WTC11 (cell line): ENCODE results near the gene DHCR7. TPM values are rescaled to one million over a fixed set of nuclear protein-coding genes. Genes with fewer than 3 reads are reported as not detected.

ENCODE experiments used
- ATAC-seq: fragments of 200-7000 bp; cut with Tn5 transposase; 2 replicates; pipeline ENCODE4 v1.10.0; 2021; ENCODE audit warnings: mild to moderate bottlenecking, moderate library complexity
- CTCF ChIA-PET: fragments of 300-600 bp; sonication (Branson Sonifier 250); formaldehyde crosslinking; loops from one replicate; lab custom pipeline; 2021; ENCODE audit warnings: antibody characterized with exemption; lab: Charles Lee
- POLR2A ChIA-PET: fragments of 350-600 bp; sonication (Branson Sonifier 250); formaldehyde crosslinking; loops from one replicate; lab custom pipeline; 2021; ENCODE audit warnings: antibody characterized with exemption; lab: Charles Lee
- DNase-seq: peaks from one replicate; pipeline ENCODE4 v3.0.0; 2021; ENCODE audit warnings: low spot score
- H3K27ac Mint-ChIP-seq: 2 replicates; pipeline ENCODE4 v1.8.0; 2021; ENCODE audit warnings: mixed read lengths
- H3K27me3 Mint-ChIP-seq: 2 replicates; pipeline ENCODE4 v1.8.0; 2021; ENCODE audit warnings: low read depth, mild to moderate bottlenecking, moderate library complexity, mixed read lengths
- H3K36me3 Mint-ChIP-seq: 2 replicates; pipeline ENCODE4 v1.8.0; 2021; ENCODE audit warnings: mixed read lengths
- H3K4me1 Mint-ChIP-seq: 2 replicates; pipeline ENCODE4 v1.8.0; 2022; ENCODE audit warnings: mixed read lengths
- H3K4me3 Mint-ChIP-seq: 2 replicates; pipeline ENCODE4 v1.8.0; 2021; ENCODE audit warnings: mild to moderate bottlenecking, moderate library complexity, mixed read lengths
- H3K9me3 Mint-ChIP-seq: 2 replicates; pipeline ENCODE4 v1.8.0; 2021; ENCODE audit warnings: mixed read lengths
- GRHL2 ChIP-seq: fragments of 250-450 bp; sonication (Bioruptor Pico); IDR thresholded peaks from 2 replicates; pipeline ENCODE4 v1.8.0; 2022; ENCODE audit warnings: mild to moderate bottlenecking, moderate library complexity; ENCODE audit not compliant: insufficient replicate concordance, severe bottlenecking
- KAT7 ChIP-seq: sonication (generic); formaldehyde crosslinking; IDR thresholded peaks from 2 replicates; pipeline ENCODE4 v1.8.1; 2023; ENCODE audit warnings: missing genetic modification reagents, mild to moderate bottlenecking, borderline replicate concordance
- MXD4 ChIP-seq: fragments of 250-450 bp; sonication (Bioruptor Pico); IDR thresholded peaks from 2 replicates; pipeline ENCODE4 v1.8.0; 2021; ENCODE audit warnings: mild to moderate bottlenecking, moderate library complexity, borderline replicate concordance
- NFATC4 ChIP-seq: fragments of 250-450 bp; sonication (Bioruptor Pico); IDR thresholded peaks from 2 replicates; pipeline ENCODE4 v1.9.0; 2021; ENCODE audit warnings: mild to moderate bottlenecking
- NR3C1 ChIP-seq: sonication (generic); formaldehyde crosslinking; conservative IDR thresholded peaks from 2 replicates; pipeline ENCODE4 v1.8.1; 2023; ENCODE audit warnings: low read depth, mild to moderate bottlenecking, missing genetic modification reagents
- PRDM15 ChIP-seq: sonication (generic); formaldehyde crosslinking; IDR thresholded peaks from 2 replicates; pipeline ENCODE4 v1.8.0; 2022; ENCODE audit warnings: missing genetic modification reagents
- SMAD3 ChIP-seq: sonication (generic); formaldehyde crosslinking; IDR thresholded peaks from 2 replicates; pipeline ENCODE4 v1.8.0; 2022; ENCODE audit warnings: missing genetic modification reagents, mild to moderate bottlenecking, borderline replicate concordance
- SMAD4 ChIP-seq: sonication (generic); formaldehyde crosslinking; IDR thresholded peaks from 2 replicates; pipeline ENCODE4 v1.8.0; 2022; ENCODE audit warnings: mild to moderate bottlenecking, missing genetic modification reagents
- SOX15 ChIP-seq: fragments of 250-450 bp; sonication (Bioruptor Pico); IDR thresholded peaks from 2 replicates; pipeline ENCODE4 v1.9.0; 2021; ENCODE audit warnings: mild to moderate bottlenecking
- SP1 ChIP-seq: sonication (generic); formaldehyde crosslinking; conservative IDR thresholded peaks from 2 replicates; pipeline ENCODE4 v1.8.1; 2022; ENCODE audit warnings: missing genetic modification reagents
- TCF7 ChIP-seq: sonication (generic); formaldehyde crosslinking; IDR thresholded peaks from 2 replicates; pipeline ENCODE4 v1.8.0; 2022; ENCODE audit warnings: mild to moderate bottlenecking, low read depth, missing genetic modification reagents, moderate library complexity
- TP53 ChIP-seq: sonication (generic); formaldehyde crosslinking; IDR thresholded peaks from 2 replicates; pipeline ENCODE4 v1.8.1; 2023; ENCODE audit warnings: mild to moderate bottlenecking, missing genetic modification reagents
- ZNF121 ChIP-seq: sonication (generic); formaldehyde crosslinking; IDR thresholded peaks from 2 replicates; pipeline ENCODE4 v1.8.0; 2023; ENCODE audit warnings: missing genetic modification reagents
- ZNF532 ChIP-seq: fragments of 250-450 bp; sonication (Bioruptor Pico); IDR thresholded peaks from 2 replicates; pipeline ENCODE4 v1.9.0; 2021; ENCODE audit warnings: mild to moderate bottlenecking, borderline replicate concordance
- total RNA-seq: library from RNA; stranded (reverse); gene quantifications from 3 replicates; pipeline ENCODE4 v1.2.3, GENCODE V29; 2021
- TF ChIP-seq, protein P1 (sequence below): fragments of 250-450 bp; sonication (Bioruptor Pico); IDR thresholded peaks from 2 replicates; pipeline ENCODE4 v1.9.0; 2021; ENCODE audit warnings: moderate library complexity, mild to moderate bottlenecking, inconsistent platforms, borderline replicate concordance
- TF ChIP-seq, protein P2 (sequence below): sonication (generic); formaldehyde crosslinking; IDR thresholded peaks from 2 replicates; pipeline ENCODE4 v1.8.1; 2023; ENCODE audit warnings: mild to moderate bottlenecking, missing genetic modification reagents, moderate library complexity

DHCR7 gene
- total RNA-seq, 1 experiment from 2014 or later: 104 TPM

- Mint-ChIP-seq H3K4me3 (no peak overlapping the region), H3K36me3 (peaks cover 37% of the 10 kb centered on the region), H3K27ac (no peak overlapping the region), H3K4me1 (peaks cover 12% of the 10 kb centered on the region), H3K27me3 (no peaks in the 10 kb centered on the region), H3K9me3 (no peaks in the 10 kb centered on the region)
- CTCF ChIA-PET: no interaction called here
- POLR2A ChIA-PET: no interaction called here
- TF ChIP-seq MXD4 (no peak), ZNF532 (CRISPR knock-in tag) (no peak), SOX15 (no peak)
- TF ChIP-seq, protein P1, sequence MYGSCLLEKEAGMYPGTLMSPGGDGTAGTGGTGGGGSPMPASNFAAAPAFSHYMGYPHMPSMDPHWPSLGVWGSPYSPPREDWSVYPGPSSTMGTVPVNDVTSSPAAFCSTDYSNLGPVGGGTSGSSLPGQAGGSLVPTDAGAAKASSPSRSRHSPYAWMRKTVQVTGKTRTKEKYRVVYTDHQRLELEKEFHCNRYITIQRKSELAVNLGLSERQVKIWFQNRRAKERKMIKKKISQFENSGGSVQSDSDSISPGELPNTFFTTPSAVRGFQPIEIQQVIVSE (CRISPR knock-in tag): no peak
- DNase-seq (no peak), ATAC-seq (no peak)
These were observed 8.6 kb upstream of the DHCR7 start for GRCh38 chr11:71456831-71457230.

DNA sequence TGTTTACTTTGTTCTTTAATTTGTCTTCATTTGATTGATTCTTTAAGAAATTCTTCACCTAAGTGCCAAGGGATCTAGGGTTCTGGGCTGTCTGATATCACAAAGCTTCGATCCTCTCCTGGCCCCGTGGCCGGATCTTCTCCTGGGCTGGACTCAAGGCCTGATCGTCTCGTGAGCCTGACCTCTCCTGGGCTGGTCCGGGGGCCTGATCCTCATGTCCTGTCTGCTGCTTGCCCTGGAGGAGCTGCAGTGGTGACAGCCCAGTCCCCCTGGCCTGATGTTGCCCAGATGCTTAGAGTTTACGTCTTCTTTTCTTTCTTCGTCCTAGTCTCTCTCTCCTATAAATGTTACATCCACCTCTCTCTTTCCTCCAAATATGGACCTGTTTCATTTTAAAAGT, 8.1 kb upstream of the DHCR7 start:
- H3K9me3 Mint-ChIP-seq: no peaks in the 10 kb centered on the region
- no peak for TF ChIP-seq SMAD4 (CRISPR knock-in tag)
- TF ChIP-seq TP53 (CRISPR knock-in tag): no peak
- no peak for TF ChIP-seq NFATC4
- CTCF ChIA-PET: no interaction called here
- ATAC-seq: no peak
- no peak overlapping the region for H3K27ac Mint-ChIP-seq
- no peak overlapping the region for H3K4me3 Mint-ChIP-seq
- H3K4me1 Mint-ChIP-seq: peaks cover 17% of the 10 kb centered on the region
- no peaks in the 10 kb centered on the region for H3K27me3 Mint-ChIP-seq
- no peak for DNase-seq
- POLR2A ChIA-PET: no interaction called here
- H3K36me3 Mint-ChIP-seq: peaks cover 37% of the 10 kb centered on the region

DNA sequence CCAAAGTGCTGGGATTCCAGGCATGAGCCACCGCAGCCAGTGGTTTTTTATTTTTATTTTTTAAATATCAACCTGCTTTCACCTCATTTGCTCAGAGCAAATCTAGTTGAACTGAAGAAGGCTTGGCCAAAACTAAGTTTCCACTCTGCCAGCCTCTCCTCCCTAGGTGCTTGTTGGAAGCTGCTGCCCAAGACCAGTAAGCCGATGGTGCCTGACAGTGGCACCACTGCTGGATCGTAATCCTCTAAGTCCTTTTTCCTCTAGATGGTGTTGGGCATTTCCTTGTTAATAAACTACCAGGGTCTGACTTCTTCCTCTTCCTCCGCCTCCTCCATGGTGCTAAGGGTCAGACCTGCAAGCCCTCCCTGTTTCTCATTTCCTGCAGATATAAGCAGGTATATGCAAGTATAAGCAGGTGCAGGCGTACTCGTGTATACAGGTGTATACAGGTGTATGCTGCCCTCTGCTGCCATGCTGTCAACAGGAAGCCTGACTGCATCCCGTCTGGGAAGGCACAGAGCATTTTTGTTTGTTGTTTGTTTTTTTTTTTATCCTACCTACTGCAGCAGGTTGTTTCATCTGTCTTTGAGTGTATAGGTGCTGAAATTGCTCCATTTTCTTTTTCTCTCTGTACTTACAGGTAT, 6.4 kb upstream of the DHCR7 start:
- TF ChIP-seq, protein P2, sequence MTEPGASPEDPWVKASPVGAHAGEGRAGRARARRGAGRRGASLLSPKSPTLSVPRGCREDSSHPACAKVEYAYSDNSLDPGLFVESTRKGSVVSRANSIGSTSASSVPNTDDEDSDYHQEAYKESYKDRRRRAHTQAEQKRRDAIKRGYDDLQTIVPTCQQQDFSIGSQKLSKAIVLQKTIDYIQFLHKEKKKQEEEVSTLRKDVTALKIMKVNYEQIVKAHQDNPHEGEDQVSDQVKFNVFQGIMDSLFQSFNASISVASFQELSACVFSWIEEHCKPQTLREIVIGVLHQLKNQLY (CRISPR knock-in tag): no peak
- TF ChIP-seq SP1 (no peak), SMAD3 (CRISPR knock-in tag) (no peak), ZNF121 (no peak), TCF7 (no peak)
- no peaks in the 10 kb centered on the region for H3K27me3 Mint-ChIP-seq
- H3K36me3 Mint-ChIP-seq: peaks cover 24% of the 10 kb centered on the region
- no peak overlapping the region for H3K27ac Mint-ChIP-seq
- ChIA-PET CTCF (no interaction called here), POLR2A (no interaction called here)
- peak overlapping the region; percentile 63 for H3K4me3 Mint-ChIP-seq
- DNase-seq: no peak
- ATAC-seq: no peak
- peaks cover 31% of the 10 kb centered on the region for H3K4me1 Mint-ChIP-seq
- H3K9me3 Mint-ChIP-seq: no peaks in the 10 kb centered on the region

GRCh38 chr11:71453918-71454304, 5.7 kb upstream of the DHCR7 start:
- H3K36me3 Mint-ChIP-seq: peaks cover 22% of the 10 kb centered on the region
- no peak for TF ChIP-seq NFATC4
- no peak for TF ChIP-seq GRHL2
- no peak for TF ChIP-seq TP53 (CRISPR knock-in tag)
- no peak for TF ChIP-seq PRDM15 (CRISPR knock-in tag)
- TF ChIP-seq NR3C1 (CRISPR knock-in tag): no peak
- TF ChIP-seq KAT7 (CRISPR knock-in tag): no peak

More at GRCh38 chr11:71453918-71454304, 5.7 kb upstream of the DHCR7 start:
- CTCF ChIA-PET: interaction anchor here (2.9 kb wide), 1 partner anchor 109 kb away, joined by 16 read pairs; no protein-coding TSS in a partner anchor
- POLR2A ChIA-PET: no interaction called here
- DNase-seq (no peak), ATAC-seq (no peak)
- H3K27me3 Mint-ChIP-seq: no peaks in the 10 kb centered on the region
- H3K4me1 Mint-ChIP-seq: peaks cover 33% of the 10 kb centered on the region
- H3K9me3 Mint-ChIP-seq: no peaks in the 10 kb centered on the region
- peak overlapping the region; percentile 88 for H3K4me3 Mint-ChIP-seq
- H3K27ac Mint-ChIP-seq: no peak overlapping the region
